LHCN-M2 (cell line): ENCODE measurements around the gene LRRN4. TPM values are rescaled to one million over a fixed set of nuclear protein-coding genes. Genes with fewer than 3 reads are reported as not detected.
"Not testable (repeated sequence)": the region's sequence is repeated elsewhere in the genome, so short reads cannot be mapped to it uniquely, and the experiment has no call there.

Source experiments
- DNase-seq: peaks from one replicate; pipeline ENCODE4 v3.0.0-alpha.2; 2012; ENCODE audit warnings: low read depth
- total RNA-seq: library from RNA; depleted of rRNA; stranded (reverse); fragments of >200 nt; gene quantifications from 2 replicates; pipeline ENCODE4 v1.2.3, GENCODE V29; 2014

The LRRN4 gene
- total RNA-seq, 1 experiment from 2014 or later = not detected

DNA sequence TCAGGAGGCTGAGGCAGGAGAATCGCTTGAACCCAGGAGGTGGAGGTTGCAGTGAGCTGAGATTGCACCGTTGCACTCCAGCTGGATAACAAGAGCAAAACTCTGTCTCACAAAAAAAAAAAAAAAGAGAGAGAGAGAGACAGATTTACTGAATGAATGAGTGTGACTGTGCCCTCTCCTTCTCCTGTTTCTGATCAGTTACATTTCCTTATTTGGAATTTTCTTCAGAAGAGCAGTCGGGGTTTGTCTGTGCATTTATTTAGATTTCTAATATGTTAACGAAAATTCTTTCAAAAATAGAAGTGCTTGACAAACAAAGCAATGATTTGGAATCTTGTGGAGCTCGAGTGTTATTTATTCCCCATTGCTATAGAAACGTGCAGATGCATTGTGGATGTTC is 6.4 kb upstream of the LRRN4 start:
- no peak for DNase-seq

DNA sequence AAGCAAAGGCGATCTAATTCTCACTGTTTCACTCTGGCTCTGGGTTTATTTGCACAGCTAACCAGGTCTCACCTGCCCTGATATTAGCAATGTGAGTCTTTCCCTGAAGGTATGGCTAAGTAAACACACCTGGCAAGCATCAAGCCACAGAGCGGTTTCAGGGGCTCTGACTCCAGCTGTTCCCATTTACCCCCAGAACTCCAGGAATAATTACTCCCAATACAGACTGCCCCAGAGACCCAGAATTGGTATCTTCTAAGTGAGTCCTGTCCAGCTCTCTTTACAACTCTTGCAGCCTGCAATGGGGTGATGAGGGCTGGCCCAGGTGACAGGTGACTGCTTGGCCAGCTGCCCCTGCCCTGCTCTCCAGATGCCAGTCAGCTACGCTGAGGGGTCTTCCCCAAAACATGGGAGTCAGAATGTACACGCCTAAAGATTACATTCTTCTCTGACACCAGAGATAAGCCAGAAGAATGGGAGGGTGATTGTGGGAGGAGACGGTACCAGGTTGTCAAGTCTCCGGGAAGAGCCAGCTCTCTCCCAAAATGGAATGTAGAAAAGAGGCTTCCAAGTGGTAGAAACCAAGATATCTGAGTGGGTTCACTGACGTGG is 4.9 kb upstream of the LRRN4 start:
- no peak for DNase-seq

DNA sequence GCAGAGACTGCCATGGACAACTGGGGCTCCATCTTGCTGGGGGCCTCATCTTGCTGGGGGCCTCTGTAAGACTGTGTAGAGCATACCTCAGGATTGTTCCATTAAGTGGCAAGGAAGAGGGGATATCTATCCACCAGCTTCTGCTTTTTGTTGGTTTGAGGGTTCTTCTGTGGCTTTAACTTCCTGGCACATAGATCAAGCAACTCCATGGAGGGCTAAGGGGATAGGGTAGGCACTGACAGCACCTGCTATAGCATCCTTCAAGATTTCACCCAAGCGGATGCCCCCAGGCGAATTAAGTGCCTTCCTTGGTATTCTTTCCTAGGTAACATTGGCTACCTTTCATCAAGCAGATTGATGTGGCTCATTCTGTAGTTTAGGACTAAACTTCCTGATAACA is 3.8 kb upstream of the LRRN4 start:
- DNase-seq = no peak

DNA sequence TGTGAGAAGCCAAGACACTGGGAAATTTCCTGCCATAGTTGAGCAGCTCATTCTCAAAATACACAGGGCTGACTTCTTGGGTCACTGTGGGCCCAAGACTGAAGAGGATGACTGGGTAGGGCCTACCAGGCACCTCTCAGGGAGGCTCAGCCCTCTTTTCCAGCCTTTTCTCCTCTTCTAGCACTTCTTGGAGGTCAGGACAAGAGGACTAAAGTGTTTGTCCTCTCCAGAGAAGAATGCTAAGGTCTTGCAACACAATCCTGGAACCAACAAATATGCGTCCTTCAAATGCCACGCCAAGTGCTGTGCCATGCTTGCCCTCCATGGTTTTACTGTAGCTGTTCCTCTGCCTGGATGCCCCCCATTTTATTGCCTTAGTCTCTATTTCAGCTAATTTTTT is 3.3 kb upstream of the LRRN4 start:
- DNase-seq = no peak

DNA sequence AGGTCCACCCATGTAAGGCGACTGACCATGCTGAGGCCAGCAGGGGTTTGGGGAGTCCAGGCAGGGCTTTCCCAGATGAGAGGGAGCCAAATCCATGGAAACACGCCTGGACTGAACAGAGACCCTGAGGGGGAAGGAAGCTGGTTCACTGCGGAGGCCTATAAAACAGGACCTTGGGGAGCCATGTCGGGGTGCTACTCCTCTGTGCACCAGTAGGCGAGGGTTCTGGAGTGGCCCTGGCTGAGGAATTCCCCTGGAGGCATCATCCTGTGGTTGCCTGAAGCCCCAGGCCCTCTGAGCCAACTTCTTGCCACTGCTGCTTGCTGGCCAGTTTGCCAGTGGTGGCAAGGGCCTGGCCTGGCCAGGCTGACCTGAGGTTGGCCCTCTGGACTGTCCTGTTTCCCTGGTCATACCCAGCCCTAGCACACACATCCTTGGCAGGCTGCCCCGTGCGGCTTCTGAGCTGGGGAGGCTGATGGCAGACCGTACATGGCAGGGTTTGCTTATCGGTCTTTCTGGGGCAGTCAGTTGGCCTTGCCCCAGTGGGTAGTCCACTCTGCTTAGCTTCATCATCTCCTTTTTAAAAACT is 2.2 kb upstream of the LRRN4 start:
- no peak for DNase-seq

DNA sequence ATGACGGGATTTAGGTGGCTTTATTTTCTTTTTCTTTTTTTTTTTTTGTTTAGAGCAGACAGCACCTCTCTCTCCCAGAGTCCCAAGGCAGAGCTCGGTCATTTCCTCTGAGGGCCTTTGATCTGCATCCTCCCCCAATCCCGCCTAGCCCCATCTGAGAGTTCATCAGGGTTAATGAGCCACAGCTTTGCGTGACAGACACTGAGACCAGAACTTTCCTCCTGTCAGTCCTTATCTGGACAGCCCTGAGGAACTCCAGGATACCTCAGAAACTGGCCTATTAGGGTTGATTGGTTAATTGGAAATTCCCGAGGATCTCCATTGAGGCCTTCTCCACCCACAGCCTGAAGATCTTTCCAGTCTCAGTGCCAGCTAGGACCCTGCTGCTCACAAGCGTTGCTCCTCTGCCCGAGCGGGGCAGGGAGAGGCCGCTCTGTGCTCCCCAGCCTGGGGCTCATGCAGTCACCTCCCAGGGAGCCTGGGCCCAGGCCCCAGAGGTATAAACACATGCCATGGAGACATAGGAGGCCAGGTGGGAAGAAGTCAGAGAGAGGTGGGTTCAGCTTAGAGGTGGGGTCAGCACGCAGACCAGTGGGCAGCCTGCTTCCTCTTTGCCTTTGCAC is 1.4 kb upstream of the LRRN4 start:
- DNase-seq = no peak

DNA sequence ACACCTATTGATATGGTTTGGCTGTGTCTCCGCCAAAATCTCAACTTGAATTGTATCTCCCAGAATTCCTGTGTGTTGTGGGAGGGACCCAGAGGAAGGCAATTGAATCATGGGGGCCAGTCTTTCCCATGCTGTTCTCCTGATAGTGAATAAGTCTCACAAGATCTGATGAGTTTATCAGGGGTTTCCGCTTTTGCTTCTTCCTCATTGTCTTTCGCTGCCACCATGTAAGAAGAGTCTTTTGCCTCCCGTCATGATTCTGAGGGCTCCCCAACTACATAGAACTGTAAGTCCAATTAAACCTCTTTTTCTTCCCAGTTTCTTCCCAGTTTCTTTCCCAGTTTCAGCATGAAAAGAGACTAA is 810 bp upstream of the LRRN4 start:
- not testable (repeated sequence) for DNase-seq

DNA sequence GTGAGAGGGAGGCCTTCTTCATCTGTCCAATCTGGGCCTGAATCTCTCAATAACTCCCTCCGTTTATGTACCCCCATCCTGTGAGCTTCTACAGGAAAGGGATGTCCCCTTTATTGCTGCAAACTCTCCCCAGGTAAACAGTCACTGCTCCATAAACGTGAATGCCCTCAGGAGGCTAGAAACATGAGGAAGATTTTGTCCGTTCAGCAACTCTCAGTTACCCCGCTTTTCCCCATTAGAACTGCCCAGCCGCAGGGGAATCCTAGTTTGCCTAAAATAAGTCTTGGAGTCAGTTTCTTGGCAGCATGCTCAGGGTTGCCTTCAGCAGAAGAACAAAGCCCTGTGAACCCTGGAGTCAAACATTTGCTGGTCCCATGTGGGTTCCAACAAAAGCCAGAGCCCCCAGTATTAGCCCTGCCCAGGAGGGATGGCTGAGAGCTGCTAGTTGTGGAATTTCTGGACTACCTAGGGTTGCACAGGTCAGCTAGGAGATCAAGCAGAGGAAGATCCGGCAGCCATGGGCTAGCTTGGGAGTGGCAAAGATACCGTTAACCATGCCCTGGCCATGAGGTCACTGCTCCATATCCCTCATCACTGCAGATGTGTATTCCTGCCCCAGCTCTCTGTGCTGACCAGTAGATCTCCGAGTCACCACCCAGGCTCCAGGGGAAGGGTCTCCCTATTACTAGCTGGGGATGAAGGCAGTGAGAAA is 640 bp downstream of the LRRN4 start:
- no peak for DNase-seq

DNA sequence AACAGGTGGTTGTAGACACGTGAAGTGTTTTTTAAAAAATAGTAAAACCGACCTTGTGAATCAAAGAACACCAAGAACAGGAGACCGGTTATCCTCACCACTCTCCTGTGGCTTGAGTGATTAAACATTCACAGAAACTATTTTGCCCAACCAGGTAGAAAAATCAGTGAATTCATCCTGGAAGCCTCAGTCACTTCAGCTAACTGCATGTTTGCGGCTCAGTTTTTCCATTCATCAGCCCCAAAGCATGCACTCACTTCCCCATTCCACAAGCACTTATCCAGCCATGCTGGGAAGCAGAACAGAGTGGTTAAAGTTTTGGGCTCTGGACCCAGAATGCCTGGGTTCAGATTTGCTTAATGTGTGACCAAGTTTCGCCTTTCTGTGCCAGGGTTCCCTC is 2.4 kb downstream of the LRRN4 start:
- DNase-seq = peak; percentile 23

DNA sequence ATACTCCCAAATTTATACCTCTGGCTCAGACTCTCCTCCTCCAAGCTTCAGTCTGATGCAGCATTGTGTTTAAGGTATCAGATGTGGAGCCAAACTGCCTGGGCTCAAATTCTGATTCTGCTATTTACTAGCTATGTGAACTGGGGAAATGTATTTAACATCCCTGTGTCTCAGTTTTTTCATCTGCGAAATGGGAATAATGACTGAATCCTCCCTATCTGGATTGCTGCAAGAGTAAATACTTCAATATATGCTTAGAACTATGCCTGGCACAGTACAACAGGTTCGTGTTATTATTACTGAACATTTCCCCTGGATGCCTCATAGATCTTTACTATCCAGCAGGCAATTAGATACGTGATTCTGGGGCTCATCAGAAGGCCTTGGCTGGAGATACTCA is 5.5 kb downstream of the LRRN4 start:
- DNase-seq = no peak

DNA sequence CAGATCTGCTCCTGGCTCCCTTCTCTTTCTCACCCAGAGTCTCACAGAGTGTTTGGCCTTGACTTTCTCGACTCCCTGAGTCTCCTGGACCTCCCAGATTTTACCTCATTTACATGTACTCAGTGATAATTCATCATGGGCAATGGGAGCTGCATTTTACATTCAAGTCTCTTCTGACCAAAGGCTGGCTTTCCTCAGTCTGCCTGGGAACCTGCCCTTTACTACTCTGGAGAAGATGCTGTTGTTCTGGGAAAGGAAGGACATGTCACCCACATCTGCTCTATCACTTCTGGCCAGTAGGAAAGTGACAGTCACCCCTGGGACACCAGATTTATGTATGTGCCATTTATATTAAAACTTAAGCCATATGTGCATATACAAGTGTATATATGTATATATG is 7.4 kb downstream of the LRRN4 start:
- DNase-seq = no peak

DNA sequence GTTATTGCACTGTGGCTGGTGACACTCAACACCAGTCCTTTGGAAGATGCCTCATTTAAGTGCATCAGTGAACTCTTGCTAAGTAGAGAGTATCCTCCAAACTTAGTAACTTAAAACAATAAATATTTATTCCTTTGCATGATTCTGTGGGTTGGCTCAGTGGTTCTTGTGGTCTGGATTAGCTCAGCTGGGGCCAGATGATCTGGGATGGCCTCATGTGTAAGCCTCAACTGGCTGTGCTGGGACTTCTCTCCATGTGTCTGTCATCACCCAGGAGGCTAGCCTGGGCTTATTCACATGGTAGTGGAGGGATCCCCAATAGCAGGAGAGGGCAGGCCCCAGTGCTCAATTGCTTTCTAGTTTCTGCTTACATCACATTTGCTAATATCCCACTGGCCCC is 8.3 kb downstream of the LRRN4 start:
- DNase-seq = peak; percentile 81

DNA sequence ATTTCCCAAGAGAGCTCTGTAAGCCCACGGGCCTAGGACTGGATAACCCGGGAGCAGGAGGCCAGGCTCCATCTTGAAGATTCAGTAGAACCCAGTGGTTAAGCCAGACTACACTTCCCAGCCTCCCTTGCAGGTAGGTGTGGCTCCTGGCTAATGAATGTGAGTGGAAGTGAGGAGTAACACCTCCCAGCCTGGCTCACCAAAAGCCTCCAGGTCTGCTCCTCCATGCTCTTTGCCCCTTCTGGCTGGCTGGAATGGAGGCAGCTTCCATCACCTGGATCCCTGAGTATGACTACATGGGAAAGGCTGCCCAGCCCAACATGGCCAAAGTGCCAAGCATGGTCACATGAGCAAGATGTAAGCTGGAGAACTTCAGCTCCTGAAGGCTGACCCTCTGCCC is 9.7 kb downstream of the LRRN4 start:
- DNase-seq = no peak

DNA sequence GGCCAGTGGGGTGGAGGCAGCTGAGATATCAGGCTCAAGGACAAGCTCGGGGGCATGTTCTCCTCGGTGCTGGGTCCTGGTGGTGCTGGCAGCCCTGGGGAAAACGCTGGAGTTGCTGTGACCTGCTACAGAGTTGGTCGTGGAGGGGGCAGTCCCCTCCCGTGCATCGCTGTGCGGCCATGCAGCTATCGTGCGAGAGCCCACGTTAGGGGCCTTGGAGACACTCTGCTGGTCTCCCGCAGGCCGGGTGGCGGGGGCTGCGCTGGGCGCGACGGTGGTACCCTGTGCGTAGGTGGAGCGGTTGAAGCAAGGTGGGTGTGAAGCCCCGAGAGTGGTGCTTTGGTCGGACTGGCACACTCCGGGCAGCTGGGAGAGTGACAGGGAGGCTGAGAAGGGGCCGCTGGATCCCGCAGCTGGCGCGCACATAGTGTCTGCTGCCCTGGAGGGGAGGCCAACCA is 12.0 kb downstream of the LRRN4 start:
- DNase-seq = no peak

DNA sequence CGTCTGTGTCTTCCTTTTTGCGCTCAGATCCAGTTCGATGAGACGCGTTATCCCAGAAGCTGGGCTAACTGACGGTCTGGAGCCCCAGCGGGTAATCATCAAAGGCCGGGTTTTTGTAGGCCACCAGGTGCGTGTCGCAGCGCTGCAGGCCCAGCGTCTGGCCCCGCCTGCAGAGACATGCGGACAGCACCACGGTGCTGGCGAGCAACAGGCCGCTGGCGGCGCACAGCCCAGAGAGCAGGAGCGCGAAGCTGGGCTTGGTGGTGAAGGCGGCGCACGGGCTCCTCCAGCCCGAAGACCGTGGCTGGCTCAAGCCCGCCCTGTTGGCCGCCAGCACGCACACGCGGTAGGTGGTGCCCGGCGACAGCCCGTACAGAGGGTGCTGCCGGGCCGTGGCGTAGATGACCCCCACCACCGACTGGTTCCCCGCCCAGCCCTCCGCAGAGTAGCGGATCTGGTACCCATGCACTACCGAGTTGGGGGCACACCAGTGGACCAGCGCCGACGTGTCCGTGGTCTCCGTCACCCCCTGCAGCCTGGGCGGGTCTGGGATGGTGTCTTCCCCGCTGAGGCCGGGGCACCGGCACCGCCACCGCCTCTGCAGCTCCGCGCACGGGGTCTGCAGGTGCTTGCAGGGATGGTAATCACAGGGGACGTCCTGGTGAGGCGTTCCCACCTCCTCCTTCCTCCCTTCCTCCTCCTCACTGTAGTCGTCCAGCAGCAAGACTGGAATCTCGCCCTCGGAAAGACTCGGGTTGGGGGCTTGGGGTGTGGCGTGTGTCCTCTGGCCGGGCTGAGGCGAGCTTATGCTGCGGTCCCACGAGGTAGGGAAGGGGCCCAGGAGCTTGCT is 12.7 kb downstream of the LRRN4 start:
- no peak for DNase-seq

DNA sequence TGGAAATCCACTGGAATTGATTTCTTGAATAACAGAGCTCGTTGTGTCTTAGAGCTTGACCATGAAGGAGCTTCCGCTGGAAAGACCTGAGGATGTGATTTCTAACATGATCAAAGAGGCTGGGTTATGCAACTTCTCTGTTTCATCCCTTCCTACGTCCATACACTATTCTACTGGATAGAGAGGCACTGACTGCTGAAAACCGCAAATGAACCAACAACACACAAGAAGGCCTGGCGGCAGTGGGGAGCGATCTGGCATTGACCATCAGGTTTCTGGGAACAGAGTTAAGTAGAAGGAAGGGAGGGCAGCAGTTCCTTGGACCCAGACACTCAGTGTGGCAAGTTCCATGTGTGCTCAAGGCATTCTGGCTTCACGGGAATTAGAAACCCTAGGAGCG is 13.3 kb downstream of the LRRN4 start:
- DNase-seq = no peak

DNA sequence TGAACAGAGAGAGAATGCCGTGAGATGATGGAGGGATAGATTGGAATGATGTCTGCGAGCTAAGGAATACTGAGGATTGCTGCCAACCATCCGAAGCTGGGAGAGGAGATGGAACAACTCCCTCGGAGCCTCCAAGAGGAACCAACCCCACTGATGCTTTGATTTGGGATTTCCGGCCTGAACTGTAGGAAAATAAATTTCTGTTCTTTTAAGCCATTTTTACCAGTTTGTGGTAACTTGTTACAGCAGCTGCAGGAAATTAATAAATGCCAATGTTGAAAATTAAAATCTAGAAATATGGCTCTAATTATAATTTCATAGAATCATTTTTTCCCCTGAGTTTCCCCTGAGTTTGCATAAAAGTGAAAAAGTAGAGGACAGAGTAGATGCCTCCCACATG is 14.1 kb downstream of the LRRN4 start:
- DNase-seq = no peak

DNA sequence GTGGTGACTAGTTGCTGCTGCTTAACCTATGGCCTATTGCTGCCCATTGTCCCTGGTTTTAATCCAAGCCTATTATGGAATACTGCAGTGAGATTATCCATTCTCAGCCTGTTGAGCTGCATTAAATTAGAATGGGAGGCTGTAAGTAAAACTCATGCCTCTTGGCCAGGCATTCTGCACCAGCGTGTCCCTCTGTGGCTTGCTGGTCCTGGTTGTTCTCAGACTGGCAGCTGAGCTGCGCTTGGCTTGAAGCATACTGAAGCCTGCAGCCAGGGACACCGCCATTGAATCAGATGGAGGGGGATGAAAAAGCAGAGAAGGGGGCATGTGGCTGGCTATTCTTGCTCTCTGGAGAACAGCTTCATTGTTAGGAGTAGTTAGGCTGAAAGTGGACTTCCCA is 15.6 kb downstream of the LRRN4 start:
- no peak for DNase-seq

DNA sequence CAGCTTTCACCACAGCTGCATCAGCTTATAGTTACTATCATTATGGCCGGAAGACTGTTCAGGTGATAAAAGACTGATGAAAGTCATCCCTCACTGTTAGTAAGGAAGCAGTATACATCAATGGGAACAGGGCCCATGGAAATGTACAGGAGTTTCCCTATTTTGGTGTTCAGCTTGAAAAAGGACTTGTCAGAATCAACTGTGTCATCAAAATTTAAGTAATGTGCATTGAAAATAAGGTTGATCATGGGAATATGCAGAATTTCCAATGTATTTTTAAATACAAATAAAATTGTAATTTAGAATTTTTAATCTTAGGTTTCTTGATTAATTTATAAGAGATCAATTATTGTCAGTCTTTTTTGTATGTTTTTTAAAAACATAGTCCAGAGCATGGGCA is 16.8 kb downstream of the LRRN4 start:
- no peak for DNase-seq

DNA sequence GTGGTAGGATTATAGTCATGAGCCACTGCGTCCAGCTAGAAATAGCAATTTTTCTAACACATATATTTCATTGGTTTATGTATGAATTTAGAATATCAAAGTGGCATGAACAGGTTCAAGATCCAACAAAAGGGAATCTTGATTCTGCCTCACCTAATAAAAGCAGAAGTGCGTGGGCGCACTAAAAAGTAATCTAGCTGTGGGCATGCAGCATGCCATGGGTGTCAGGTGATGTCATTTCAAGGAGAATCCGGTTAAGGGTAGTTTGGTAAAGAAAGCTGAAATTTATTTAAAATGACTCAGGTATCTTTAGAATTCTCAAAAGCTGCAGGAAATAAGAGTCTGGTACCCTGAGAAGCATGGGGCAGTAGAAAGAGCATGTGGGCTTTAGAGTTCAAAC is 17.6 kb downstream of the LRRN4 start:
- DNase-seq = no peak

DNA sequence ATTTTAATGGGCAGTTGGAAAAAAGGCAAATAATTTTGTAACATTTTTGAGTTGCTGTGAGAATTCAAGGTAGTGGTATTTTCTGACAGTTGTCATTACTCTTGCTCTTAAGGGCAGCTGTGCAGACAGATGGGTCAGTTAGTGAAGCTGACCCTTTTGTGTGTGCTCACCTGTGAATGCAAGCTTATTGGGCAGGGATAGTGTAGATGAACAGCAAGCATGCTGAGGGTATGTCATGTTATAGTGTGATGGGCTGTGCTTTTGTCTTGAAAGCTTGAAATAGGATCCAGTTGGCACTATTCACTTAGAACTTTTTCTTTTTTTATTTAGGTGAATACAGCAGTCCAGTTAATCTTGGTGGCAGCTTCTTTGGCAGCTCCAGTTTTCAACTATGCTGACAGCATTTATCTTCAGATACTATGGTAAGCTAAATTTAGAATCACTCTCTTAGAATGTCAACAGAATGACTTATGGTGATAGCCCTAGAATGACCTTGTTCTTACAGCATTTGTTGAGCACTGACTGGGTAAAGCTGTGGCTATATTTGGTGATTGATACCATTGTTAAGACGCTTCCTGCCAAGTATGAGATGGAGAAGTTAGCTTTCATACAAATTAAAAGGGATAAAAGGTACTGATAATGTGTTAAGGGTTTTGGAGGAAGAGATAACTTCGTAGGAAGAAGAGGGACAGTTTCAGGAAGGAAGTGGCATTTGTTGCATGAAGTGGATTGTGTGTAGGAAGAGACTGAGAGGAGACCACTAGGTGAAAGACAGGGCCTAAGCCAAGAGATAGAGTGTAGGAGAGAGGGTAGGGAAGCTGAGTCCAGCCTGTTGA is 19.5 kb downstream of the LRRN4 start:
- DNase-seq = no peak
